HG03378 (cell line): Measurements from ENCODE around the gene SNX18.
"Not testable (repeated sequence)": the region's sequence is repeated elsewhere in the genome, so short reads cannot be mapped to it uniquely, and the experiment has no call there.

Experiments
- ATAC-seq: cut with Tn5 transposase; IDR thresholded peaks from one replicate; pipeline ENCODE4 v1.9.1; 2021; ENCODE audit warnings: mild to moderate bottlenecking, moderate library complexity; ENCODE audit not compliant: unreplicated experiment

The SNX18 gene

DNA sequence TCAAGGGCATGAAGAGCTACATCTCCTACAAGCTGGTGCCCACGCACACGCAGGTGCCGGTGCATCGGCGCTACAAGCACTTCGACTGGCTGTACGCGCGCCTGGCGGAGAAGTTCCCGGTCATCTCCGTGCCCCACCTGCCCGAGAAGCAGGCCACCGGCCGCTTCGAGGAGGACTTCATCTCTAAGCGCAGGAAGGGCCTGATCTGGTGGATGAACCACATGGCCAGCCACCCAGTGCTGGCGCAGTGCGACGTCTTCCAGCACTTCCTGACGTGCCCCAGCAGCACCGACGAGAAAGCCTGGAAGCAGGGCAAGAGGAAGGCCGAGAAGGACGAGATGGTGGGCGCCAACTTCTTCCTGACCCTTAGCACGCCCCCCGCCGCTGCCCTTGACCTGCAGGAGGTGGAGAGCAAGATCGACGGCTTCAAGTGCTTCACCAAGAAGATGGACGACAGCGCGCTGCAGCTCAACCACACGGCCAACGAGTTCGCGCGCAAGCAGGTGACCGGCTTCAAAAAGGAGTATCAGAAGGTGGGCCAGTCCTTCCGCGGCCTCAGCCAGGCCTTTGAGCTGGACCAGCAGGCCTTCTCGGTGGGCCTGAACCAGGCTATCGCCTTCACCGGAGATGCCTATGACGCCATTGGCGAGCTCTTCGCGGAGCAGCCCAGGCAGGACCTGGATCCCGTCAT, 1.4 kb downstream of the SNX18 start:
- ATAC-seq, result no peak

DNA sequence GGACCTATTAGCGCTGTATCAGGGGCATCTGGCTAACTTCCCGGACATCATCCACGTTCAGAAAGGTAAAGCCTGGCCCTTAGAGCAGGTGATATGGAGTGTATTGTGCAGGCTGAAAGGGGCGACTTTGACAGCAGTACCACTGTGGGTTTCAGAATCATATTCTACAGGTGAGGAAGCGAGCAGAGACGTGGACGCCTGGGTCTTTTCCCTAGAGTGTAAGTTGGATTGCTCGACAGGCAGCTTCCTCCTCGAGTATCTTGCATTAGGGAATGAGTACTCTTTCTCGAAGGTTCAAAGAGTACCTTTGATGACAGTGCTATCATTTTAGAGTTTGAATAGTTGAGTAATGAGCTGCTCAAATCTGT, 1.9 kb downstream of the SNX18 start:
- ATAC-seq, result no peak

DNA sequence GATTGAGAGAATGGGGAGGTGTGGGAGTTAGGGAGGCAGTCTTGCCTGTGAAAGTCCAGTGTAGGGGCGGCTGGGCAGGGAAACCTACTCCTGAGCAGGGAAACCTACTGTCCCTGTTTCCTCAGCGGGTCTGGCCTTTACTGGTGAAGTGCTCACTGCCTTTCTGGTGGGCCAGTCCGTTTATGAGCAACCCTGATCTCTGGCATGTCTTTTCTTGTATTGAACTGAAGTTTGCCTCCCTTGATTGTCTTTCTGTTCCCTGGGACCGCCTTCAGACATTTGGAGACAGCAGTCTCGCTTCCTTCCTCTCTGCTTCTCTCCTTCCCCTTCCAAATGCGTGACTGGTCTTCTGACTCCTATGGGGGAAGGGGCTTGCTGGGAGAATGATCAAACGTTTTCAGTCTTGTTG, 2.9 kb downstream of the SNX18 start:
- no peak for ATAC-seq

DNA sequence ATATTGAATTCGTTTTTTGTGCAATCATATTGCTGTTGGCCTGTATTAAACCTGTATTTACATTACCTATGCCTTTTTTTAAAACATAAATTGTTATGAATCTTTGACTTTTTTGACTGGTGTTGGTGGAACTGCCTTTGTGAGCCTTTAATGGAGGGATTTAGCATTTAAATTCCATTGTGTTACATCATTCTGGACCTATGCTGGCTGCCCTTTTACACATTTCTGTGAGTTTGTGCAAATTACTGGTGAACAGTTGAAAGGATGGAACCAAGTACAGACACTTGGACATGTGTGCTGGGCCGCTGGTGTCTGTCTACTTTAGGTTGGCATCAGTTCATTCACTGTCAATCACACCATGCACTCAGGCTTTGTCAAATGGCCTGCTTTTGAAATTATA, 3.4 kb downstream of the SNX18 start:
- no peak for ATAC-seq

DNA sequence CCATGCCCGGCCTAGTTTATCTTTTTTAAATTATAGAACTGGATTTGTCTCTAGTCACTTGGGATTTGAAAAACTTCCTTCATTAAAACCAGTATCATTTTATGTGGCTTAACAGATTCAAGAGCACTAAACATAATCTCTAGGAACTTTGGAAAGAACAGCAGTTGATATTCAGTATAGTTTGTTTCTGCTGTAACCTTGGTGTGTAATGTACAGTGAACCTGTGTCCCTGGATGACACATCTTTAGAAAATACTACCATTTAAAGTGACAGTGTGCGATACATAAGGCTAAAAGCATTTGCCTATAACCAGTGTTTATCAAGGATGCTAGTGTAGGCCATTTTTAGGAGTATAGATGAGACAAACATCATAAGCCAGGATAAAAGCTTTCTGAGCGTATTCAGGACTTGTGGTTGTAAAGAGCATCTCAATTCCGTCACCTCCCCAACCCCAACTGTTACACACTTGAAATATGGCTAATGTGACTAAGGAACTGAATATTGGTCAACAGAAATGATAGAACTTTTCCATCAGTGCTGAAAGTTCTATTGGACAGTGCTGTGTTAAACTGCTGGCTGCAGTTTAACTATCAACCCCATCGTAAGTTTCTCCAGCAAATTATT, 4.4 kb downstream of the SNX18 start:
- no peak for ATAC-seq

DNA sequence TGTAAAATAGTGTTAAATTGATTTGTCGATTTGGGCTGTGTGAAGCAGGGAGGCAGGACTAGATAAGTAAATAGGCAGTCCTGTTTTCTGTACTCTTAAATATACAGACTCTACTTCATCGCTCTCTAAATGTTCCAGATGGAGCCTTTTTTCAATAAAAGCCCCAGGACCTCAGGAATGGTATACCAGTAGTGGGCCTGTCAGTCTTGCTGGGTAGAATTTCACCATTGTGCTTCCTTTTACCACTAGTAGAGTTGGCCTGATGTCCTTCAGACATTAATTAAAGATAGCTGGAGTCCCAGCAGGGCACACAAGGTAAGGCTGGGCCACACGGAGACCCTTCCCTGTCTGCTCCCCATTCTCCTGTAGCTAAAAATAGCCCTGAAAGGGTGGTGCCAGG, 6.0 kb downstream of the SNX18 start:
- no peak for ATAC-seq

DNA sequence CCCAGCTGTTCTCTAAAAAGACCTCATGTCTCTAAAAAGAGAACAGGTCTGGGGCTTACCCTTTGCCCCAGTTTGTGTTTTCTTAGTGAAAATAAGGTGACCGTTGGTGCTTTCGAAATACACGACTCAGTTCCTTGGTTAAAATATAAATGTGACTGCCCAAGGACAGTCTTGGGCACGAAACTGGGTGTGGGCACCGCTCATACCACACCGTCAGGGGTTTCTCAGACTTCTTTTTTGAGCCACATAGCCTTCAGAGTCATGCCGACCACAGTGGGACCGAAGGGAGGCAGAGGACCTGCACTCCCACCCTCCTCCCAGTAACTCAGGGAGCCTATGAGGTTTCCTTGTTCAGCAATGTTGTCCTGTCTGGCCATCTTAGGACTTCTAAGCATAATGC, 6.5 kb downstream of the SNX18 start:
- ATAC-seq, result no peak

DNA sequence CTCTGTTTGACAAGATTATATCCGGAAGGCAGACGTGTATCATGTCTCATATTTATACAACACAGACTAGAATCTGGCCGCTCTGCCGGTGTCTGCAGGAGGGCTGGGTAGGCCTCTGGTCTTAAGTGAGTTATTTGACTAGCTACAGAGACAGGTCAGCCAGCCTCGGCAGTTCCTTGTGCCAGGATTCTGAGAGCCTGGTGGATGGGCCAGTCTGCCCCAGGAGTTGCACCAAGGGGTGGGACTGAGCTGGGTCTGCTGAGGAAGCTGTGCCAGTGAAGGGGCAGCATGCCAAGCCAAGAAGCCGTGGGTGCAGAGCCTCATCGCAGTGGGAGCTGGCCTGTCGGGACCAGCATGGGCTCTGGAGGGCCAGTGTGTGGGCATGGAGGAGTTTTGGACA, 7.1 kb downstream of the SNX18 start:
- no peak for ATAC-seq

DNA sequence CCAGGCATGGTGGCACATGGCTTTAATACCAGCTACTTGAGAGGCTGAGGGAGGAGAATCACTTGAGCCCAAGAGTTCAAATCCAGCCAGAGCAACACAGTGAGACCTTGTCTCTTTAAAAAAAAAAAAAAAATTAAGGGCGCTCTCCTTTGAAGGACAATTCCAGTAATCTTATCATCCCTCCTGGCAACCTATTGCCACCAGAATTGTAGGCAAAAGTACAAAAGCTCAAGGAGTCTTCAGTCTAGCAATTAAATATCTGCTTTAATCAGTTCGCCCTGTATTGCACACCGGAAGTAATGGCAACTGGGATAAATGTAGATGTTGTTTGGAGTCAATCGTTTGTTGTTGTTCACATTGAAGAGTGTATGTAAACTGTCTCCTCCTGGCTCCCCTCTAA, 7.7 kb downstream of the SNX18 start:
- no peak for ATAC-seq

DNA sequence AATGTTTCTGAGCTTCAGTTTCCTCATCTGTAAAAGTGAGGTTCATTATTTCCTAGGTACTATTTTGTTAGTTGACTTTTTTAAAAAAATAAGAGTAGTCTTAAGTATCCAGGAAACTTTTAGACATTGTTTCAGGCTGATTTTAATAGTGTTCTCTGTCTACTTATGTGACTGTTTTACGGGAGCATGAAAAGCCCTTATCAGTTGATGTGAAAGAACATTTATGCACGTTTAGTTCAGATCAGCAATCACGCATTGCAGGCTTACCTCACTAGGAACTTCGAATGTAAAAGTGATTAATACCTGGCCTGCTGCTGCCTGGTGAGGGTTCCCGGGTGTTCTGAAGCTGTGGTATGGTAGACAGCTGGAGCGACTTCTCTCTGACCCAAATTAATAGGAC, 8.1 kb downstream of the SNX18 start:
- ATAC-seq, result no peak

DNA sequence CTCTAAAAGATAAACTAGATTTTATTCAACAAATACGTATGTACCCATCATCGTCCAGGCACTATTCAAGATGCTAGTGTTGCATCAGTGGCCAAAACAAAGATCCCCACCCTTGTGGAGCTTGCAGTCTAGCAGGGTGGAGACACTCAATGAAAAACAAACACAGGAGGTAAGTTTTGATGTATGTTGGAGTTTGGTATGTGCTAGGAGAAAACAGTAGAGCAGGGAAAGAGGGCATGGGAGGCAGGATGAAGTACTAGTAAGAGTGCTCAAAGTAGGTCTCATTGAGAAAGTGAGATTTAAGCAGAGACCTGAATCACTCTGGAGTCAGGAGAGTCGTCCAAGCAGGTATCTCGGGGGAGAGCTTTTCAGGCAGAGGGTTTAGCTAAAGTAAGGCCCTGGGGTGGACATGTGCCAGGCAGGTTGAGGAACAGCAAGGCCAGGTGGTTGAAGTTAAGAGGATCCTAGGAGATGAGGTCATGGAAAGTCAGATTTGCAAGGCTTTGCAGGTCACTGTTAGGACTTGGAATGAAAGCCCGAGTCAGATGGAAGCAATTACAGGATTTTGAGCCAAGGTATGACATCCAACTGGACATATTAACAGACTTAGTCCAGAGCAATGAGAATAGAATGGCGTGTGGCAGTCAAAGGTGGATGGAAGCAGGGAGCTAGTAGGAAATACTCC, 9.2 kb downstream of the SNX18 start:
- no peak for ATAC-seq

DNA sequence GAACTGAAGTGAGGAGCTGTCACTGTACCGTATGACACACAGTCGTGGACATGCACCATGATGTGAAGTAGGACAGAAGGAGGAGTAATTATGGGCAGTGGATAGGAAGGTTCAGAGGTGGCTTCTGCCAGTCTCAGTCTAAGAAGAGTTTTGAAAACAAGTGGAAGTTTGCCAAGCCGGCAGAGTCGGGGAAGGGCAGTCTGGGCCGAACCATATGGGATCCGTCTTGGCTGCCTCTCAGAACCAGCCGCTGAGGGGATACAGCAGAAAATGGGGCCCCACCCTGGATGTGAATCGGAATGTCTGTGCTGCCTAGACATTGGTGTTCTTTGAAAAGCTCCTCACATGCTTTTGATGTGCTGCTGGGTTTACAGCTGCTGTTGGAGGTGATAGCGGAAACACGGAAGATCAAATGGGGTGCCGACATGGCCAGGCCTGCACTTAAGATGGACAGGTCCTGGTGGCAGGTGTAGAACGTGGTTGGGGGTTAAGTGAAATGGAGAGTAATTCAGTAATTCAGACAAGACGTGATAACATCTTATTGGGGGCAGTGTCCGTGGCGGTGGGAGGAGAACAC, 11.2 kb downstream of the SNX18 start:
- ATAC-seq, result no peak

DNA sequence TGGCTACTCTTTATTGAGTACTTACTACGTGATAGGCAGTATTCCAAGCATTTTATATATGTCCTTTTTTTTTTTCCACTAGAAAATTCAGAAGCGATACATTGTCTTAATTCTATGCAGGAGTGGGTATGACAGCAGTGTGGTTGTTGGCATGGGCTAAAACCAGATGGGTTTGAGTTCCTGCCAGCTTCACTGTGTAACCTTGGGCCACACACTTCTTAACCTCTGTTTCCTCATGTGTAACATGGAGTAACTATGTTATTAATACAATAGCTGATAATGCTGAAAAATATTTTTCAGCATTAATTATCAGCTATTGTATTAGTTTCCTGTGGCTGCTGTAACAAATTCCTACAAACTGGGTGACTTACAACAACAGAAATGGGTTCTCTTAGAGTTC, 12.0 kb downstream of the SNX18 start:
- no peak for ATAC-seq

DNA sequence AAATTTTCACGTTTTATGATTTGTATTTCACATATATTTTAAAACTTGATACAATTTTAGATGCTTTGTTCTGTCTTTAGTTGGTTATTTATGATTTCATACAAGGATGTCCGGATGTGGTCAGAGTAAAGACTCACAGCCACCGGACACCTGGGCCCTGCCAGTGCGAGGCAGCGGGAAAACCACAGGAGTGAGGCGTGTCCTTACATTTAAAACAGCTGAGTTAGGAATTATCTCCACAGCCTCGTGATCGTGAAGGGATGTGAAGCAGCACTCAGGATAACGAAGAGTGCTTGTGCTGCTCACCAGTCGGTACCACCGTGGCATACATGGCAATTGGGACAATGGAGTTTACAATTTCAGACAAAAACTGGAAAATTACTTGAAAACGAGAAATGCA, 14.0 kb downstream of the SNX18 start:
- ATAC-seq, result no peak

DNA sequence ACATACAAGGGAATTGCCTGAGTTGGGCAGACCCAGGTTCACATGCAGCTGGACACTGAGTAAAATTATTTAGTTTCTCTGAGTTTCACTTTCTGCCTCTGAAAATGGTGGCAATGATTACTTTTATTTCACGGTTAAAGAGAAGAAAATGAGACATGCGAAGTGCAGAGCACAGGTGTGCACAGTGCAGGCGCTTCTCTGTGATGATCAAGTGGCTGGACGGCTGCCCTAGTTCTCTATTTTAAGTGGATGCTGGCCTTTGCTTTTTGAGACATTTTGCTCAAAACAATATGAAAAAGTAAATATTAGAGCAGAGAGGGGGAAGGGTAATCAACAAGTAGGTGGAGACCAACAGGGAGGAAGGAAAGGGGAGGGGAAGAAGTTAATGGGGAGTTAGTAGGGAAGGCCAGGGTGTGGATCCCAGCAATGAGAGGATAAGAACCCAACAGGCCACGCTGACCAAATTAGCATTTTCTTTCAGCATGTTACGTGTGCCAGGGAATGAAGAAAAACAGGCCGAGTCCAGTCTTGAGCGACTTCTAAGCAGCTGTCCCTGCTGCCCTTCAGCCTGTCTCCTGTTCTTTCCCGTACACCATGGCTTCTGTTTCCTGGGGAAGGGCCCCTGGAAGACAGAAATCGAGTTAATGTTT, 16.1 kb downstream of the SNX18 start:
- no peak for ATAC-seq

DNA sequence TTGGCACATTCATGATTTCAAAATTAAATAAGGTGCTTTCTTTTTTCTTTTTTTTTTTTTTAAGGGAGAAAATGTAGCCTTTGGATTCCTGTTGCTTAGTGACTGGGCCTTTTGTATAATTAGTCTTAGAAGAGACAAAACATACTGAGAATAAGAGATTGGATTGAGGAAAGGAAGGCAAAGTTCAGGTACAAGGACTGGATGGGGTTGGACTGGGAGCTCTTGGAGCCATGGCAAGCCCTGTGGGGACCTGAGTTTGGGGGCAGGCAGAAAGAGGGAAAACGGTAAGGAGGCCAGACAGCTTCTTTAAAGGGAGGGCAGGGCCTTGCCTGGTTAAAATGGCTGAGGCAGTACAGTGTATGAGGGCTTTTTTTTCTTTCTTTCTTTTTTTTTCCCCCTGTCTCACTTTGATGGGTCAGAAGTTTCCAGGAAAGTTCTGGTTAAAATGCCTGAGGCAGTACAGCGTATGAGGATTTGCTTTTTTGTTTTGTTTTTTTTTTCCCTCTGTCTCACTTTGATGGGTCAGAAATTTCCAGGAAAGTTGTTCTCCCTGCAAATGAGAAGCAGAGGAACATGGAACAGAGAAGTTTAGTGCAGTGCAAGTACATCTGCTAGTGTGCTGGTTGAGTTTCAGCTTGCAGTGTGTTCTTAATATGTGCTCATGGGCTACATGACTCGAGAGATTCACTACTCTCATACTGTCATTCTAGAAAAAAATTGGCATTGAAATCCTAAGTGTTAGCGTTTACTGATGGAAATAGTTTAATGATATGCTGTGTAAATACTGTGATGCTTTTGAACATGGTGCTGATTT, 16.8 kb downstream of the SNX18 start:
- no peak for ATAC-seq

DNA sequence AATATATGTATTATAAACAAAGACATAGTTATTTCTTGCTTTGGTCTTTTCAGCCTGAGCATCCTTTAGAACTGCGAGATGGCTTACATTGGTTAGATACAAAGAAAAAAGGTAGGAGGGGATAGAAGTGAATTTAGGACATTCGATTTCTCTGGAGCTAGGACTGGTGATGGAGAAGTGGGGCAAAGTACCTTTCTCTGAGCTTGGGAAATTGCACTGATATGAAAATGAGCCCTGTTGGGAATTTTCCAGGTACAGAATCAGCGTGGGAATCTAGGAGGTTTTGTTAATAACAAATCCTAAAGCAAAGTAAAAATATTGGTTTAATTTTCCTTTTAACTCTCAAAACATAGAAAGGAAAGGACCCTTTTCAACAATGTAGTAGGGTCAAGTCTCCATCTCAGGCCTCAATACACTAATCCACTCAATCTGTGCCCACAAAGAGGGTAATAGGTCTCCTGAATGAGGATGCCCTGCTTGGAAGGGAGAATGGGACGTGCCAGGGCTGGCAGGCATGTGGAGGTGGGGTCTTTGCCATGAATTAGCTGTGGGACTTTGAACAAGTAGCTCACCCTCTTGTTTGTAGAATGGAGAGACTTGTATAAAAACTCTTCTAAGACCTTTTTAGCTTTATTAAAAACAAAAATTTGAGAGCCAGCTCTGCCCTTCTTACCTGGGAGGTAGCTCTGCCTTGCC, 17.7 kb downstream of the SNX18 start:
- no peak for ATAC-seq

DNA sequence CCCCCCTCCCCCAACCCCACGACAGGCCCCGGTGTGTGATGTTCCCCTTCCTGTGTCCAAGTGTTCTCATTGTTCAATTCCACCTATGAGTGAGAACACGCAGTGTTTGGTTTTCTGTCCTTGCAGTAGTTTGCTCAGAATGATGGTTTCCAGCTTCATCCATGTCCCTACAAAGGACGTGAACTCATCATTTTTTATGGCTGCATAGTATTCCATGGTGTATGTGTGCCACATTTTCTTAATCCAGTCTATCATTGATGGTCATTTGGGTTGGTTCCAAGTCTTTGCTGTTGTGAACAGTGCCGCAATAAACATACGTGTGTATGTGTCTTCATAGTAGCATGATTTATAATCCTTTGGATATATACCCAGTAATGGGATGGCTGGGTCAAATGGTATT, 18.8 kb downstream of the SNX18 start:
- ATAC-seq, result not testable (repeated sequence)

DNA sequence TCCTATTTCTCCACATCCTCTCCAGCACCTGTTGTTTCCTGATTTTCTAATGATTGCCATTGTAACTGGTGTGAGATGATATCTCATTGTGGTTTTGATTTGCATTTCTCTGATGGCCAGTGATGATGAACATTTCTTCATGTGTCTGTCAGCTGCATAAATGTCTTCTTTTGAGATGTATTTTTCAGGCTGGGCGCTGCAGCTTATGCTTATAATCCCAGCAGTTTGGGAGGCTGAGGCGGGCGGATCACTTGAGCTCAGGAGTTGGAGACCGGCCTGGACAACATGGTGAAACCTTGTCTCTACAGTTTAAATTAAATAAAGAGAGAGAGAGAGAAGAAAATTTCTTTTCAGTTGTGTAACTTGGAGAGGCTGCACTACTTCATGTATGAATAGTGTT, 19.3 kb downstream of the SNX18 start:
- not testable (repeated sequence) for ATAC-seq

DNA sequence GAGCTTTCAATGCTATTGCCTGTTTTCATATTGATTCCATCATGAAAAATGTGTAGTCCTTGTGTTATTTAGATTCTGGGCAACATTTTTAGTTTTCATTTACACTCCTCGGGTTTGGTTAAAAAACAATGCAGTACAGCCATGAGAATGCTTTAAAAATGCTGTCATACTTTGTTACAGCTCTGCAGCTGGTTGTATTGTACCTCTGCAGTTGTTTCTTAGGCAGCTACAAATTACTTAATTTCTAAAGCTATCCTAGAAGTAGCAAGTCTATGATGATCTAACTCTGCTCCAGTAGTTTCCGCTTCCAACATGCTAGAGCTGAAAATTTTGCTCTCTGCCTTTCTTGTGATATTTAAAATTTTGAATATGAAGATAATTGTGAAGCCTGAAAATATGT, 20.2 kb downstream of the SNX18 start:
- no peak for ATAC-seq
